Iris pigment epithelial cell (primary cell): Measurements from ENCODE around the gene IL17A.

Experiments used
- DNase-seq: peaks from one replicate; pipeline ENCODE4 v3.0.0-alpha.2; 2011; ENCODE audit warnings: low read depth

The IL17A gene

GRCh38 chr6:52216932-52217575, 30.9 kb downstream of the IL17A start:
- no peak for DNase-seq

- DNase-seq: no peak
Observed at GRCh38 chr6:52217761-52218160, 31.6 kb downstream of the IL17A start.

DNA sequence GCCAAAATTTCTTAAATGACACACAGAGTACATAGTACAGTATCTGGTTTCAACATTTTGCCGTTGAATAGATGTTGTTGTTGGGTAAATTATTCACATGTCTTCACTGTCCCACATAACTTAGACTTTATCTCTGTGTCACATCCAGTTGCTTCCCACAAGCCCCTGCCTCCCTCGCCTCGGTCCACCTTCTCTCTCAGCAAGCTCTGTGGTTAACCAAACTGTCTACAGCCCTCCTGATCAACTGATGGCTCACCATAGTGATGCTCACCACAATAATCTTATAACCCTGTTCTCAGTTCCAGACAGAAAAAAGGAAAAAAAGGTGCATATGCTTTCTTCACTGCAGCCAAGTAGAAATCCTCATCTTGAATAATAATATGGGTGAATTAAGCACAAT, 35.1 kb downstream of the IL17A start:
- no peak for DNase-seq

DNA sequence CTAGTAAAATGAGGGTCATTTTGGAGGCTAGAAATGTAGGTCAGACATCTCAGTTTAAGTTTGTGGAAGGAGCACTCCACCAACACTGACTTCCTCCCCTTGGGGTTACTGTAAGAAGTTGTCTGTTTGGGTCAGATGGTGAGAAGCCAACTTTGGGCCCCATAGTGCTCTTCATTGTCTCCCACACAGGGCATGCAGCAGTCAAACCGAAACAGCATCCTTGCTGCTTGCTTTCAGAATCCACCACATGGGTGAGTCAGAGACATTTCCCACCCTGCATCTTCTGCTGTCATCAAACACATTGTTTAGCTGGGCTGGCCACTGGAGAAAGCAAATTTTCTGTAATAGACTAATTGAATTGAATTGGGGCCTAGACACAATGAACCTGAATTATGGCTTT, 41.3 kb downstream of the IL17A start:
- DNase-seq: no peak

- DNase-seq: no peak
Observed at GRCh38 chr6:52230685-52231084, 44.5 kb downstream of the IL17A start.

- no peak for DNase-seq
Observed at GRCh38 chr6:52231406-52232127, 45.4 kb downstream of the IL17A start.

- DNase-seq: no peak
Observed at GRCh38 chr6:52233005-52233404, 46.8 kb downstream of the IL17A start.

DNA sequence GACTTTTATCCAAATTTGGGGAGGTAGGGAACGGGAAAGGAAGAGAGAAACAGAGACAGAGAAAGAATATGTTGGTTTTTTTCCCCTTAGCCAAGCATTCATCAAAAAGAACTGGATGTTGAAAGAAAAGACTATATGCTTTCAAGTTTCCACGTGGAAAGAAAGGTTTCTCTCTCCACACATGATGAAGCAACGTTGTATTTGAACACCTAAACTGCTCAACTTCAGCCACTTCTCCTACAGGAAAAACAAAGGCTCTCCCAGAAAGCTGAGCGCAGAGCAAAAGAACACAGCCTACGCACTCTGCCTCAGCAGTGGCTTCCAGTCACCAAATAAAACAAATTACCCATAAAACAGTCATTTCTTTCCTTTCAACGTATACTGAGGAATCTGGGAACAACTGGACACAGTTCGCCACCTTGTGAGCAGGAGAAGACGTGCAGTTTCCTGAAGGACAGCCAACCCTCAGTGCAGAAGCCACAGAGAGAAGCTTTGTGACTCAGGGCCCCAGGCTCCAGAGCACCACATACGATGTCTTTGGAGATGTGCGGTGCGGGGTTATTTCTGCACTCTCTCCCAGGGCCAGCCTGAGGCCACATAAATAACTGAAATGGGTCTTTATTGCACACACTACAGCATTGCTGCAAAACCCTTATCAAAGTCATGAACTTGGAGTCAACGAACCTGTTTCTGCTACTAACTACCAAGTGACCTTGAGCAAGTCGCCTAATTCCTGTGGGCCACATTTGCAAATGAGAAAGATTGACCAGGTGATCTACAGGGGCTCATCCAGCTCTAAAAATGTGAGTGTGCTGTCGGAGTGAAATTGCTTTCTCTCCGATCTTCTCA, 48.0 kb downstream of the IL17A start:
- DNase-seq: peak; percentile 51
